ENCODE results near the gene TECPR1. TPM values are rescaled to one million over a fixed set of nuclear protein-coding genes. Genes with fewer than 3 reads are reported as not detected.
A peak's percentile ranks its signal among the peaks of the same experiment; 100 is the strongest.

Gene TECPR1
- total and polyA plus RNA-seq, 2 of the 8 experiments (the other 6 are each of a cell fraction or from before 2014, with no cell fraction given) = 1.3 to 11.1 TPM

- DNase-seq (ENCODE audit: low read depth in 1 of 2, low spot score in 2 of 2) (no peak), FAIRE-seq (no peak)
- POLR2A ChIA-PET (ENCODE audit: partially characterized antibody) = interaction anchor here (1.1 kb wide), 1 partner anchor 12 kb away, joined by 3 read pairs; no protein-coding TSS in a partner anchor
- TF ChIP-seq SP2 (IDR thresholded peaks at IDR 0.05; ENCODE audit: low read length) (no peak), CEBPB (IDR thresholded peaks at IDR 0.05; ENCODE audit: low read depth, low read length) (no peak), CHD2 (IDR thresholded peaks at IDR 0.05; ENCODE audit: low read length) (no peak), EGR1 (IDR thresholded peaks at IDR 0.05; ENCODE audit: borderline replicate concordance, low read depth, low read length) (no peak), SP1 (IDR thresholded peaks at IDR 0.05; ENCODE audit: low read depth, low read length) (no peak), SIX5 (IDR thresholded peaks at IDR 0.05; ENCODE audit: low read depth, low read length) (no peak), ASH2L (IDR thresholded peaks at IDR 0.05; ENCODE audit: low read length) (no peak), USF2 (IDR thresholded peaks at IDR 0.05; ENCODE audit: low read length) (no peak), CREB1 (IDR thresholded peaks at IDR 0.05) (no peak), KDM1A (IDR thresholded peaks at IDR 0.05; ENCODE audit: borderline replicate concordance, low read length) (no peak), GTF2F1 (IDR thresholded peaks at IDR 0.05; ENCODE audit: borderline replicate concordance, low read depth, low read length) (no peak)
Measured at GRCh38 chr7:98215561-98216495, 36.2 kb downstream of the TECPR1 start.

More at GRCh38 chr7:98215561-98216495, 36.2 kb downstream of the TECPR1 start:
- Histone ChIP-seq H3K36me3 (ENCODE audit: control insufficient read depth in 2 of 4, insufficient read depth in 4 of 4, low read length in 3 of 4) (no peaks in the 10 kb centered on the region), H3K4ac (replicated peaks; ENCODE audit: insufficient read length, low read depth, low read length) (no peak overlapping the region), H4K5ac (ENCODE audit: insufficient read length, low read depth, low read length) (no peak overlapping the region), H2BK5ac (ENCODE audit: low read depth, low read length) (no peak overlapping the region), H4K91ac (replicated peaks; ENCODE audit: insufficient read length, low read length) (no peak overlapping the region), H3K56ac (replicated peaks; ENCODE audit: insufficient read length, low read depth, low read length) (no peak overlapping the region), H3K9ac (replicated peaks in 1 of 4; ENCODE audit: extremely low read depth in 1 of 4, low read depth in 3 of 4, low read length in 3 of 4) (no peak overlapping the region), H3K18ac (ENCODE audit: extremely low read depth, low read length) (no peak overlapping the region; the same call in 1 of the 2 replicates), H3K79me2 (ENCODE audit: control insufficient read depth in 1 of 2, insufficient read depth in 2 of 2, low read length in 2 of 2) (no peaks in the 10 kb centered on the region), H3K9me3 (ENCODE audit: insufficient read depth in 2 of 2, low read depth in 1 of 2, low read length in 1 of 2) (no peaks in the 10 kb centered on the region), H3K27me3 (replicated peaks in 1 of 4; ENCODE audit: control insufficient read depth in 3 of 4, extremely low read depth in 1 of 4, insufficient read depth in 3 of 4, low read length in 3 of 4) (no peaks in the 10 kb centered on the region), H3K23ac (ENCODE audit: insufficient read length) (no peak overlapping the region), H2BK15ac (ENCODE audit: low read length) (no peak overlapping the region), H2AK5ac (ENCODE audit: low read depth, low read length) (no peak overlapping the region), H3K4me3 (ENCODE audit: extremely low read depth in 1 of 4, insufficient read depth in 2 of 4, low read depth in 3 of 4, low read length in 4 of 4) (no peak overlapping the region), H2BK120ac (replicated peaks; ENCODE audit: low read depth, low read length) (no peak overlapping the region), H3K27ac (ENCODE audit: low read depth, low read length) (no peak overlapping the region), H3K4me1 (replicated peaks in 1 of 4; ENCODE audit: control insufficient read depth in 3 of 4, insufficient read depth in 4 of 4, low read length in 3 of 4) (peaks cover 0 to 5% (median 3%) of the 10 kb centered on the region in 4 experiments; a peak in 3 of 7 replicates), H3K79me1 (ENCODE audit: low read depth, low read length) (no peaks in the 10 kb centered on the region; the same call in 1 of the 2 replicates), H3K14ac (ENCODE audit: insufficient read length) (no peak overlapping the region), H2BK20ac (ENCODE audit: low read length) (no peak overlapping the region), H2AFZ (ENCODE audit: low read length) (no peak overlapping the region), H2BK12ac (ENCODE audit: low read depth, low read length) (no peak overlapping the region), H3K4me2 (ENCODE audit: insufficient read depth in 1 of 2, low read depth in 2 of 2, low read length in 2 of 2) (no peak overlapping the region), H3K23me2 (ENCODE audit: low read depth, low read length) (peaks cover 4% of the 10 kb centered on the region; the same call in 1 of the 2 replicates), H4K20me1 (replicated peaks in 1 of 2; ENCODE audit: control insufficient read depth in 1 of 2, insufficient read depth in 2 of 2, low read length in 2 of 2) (peaks cover 0 to 2% of the 10 kb centered on the region in 2 experiments), H4K8ac (ENCODE audit: extremely low read depth, insufficient read depth, low read length) (peak overlapping the region; percentile 21; the same call in 1 of the 2 replicates)
- 92% methylated on average over 32 of the region's 32 CpGs; no CpG with 5 or more reads in 1 of the 2 experiments for WGBS, 2 experiments (ENCODE audit: extremely low coverage in 1 of 2, insufficient coverage in 1 of 2, insufficient read length in 1 of 2, insufficient replicate concordance in 2 of 2, low coverage in 1 of 2, low lambda C conversion rate in 2 of 2, missing lambda C conversion rate in 1 of 2)
- CTCF ChIA-PET (ENCODE audit: partially characterized antibody) = interaction anchor here (0.7 kb wide), 1 partner anchor 47 kb away, joined by 3 read pairs; no protein-coding TSS in a partner anchor
